Measurements from ENCODE around the gene PALLD. TPM values are rescaled to one million over a fixed set of nuclear protein-coding genes. Genes with fewer than 3 reads are reported as not detected.
A peak's percentile ranks its signal among the peaks of the same experiment; 100 is the strongest.

The PALLD gene
- total RNA-seq, 1 experiment from 2014 or later: 166 TPM

GRCh38 chr4:168643796-168644159, 146.9 kb downstream of the PALLD start:
- peaks cover 71% of the 10 kb centered on the region for H3K79me2 ChIP-seq (ENCODE audit: insufficient read depth, low read length)
- CTCF ChIA-PET: no interaction called here
- DNase-seq (ENCODE audit: low read depth, low spot score) (no peak), ATAC-seq (no peak)
- H3K36me3 ChIP-seq (ENCODE audit: control insufficient read depth in 1 of 2, insufficient read depth in 2 of 2, low read length in 2 of 2): no peaks in the 10 kb centered on the region
- H2AFZ ChIP-seq (ENCODE audit: low read depth, low read length, poor library complexity, severe bottlenecking): no peak overlapping the region
- H3K4me1 ChIP-seq (ENCODE audit: control insufficient read depth in 1 of 2, insufficient read depth in 2 of 2, low read length in 2 of 2): peaks cover 86 to 87% of the 10 kb centered on the region in 2 experiments
- no peaks in the 10 kb centered on the region for H3K9me2 ChIP-seq (ENCODE audit: insufficient read depth)
- TF ChIP-seq SIN3A (IDR thresholded peaks at IDR 0.05; ENCODE audit: low read depth) (no peak), MAX (IDR thresholded peaks at IDR 0.05) (no peak), SP1 (IDR thresholded peaks at IDR 0.05; ENCODE audit: low read depth) (no peak), EZH2phosphoT487 (IDR thresholded peaks at IDR 0.05; ENCODE audit: borderline replicate concordance) (no peak), ATF3 (IDR thresholded peaks at IDR 0.05) (no peak), CEBPB (IDR thresholded peaks at IDR 0.05; ENCODE audit: low read depth) (no peak), POLR2A (IDR thresholded peaks at IDR 0.05; ENCODE audit: borderline replicate concordance, extremely low read depth, insufficient read depth, insufficient read length) (no peak), CTCF (IDR thresholded peaks at IDR 0.05 in 2 of 3, conservative IDR thresholded peaks at IDR 0.05 in 1 of 3; ENCODE audit: borderline replicate concordance in 1 of 3, insufficient read depth in 1 of 3, low read depth in 2 of 3, low read length in 2 of 3) (no peak), JUND (IDR thresholded peaks at IDR 0.05) (no peak)
- no peak overlapping the region for H3K4me3 ChIP-seq (replicated peaks in 1 of 2; ENCODE audit: low read depth in 1 of 2, low read length in 2 of 2)
- peak overlapping the region; percentile 94 for H3K27ac ChIP-seq (ENCODE audit: low read depth, low read length)
- RAD21 ChIA-PET (ENCODE audit: low non-redundant PET in 1 of 2, low total read pairs in 2 of 2, uncharacterized antibody in 2 of 2, unreplicated experiment in 2 of 2): no interaction called here
- intact Hi-C loops (cut with micrococcal nuclease): no loop called here
- H4K20me1 ChIP-seq (ENCODE audit: insufficient read depth): no peaks in the 10 kb centered on the region
- H3K9me3 ChIP-seq (ENCODE audit: control insufficient read depth in 1 of 2, insufficient read depth in 1 of 2, low read depth in 1 of 2, low read length in 2 of 2): no peaks in the 10 kb centered on the region
- no TSS peak for BruUV-seq (replicated peaks)
- no peak overlapping the region for H3K4me2 ChIP-seq (ENCODE audit: low read length)
- POLR2A ChIA-PET: interaction anchor here (0.8 kb wide), 1 partner anchor 10 kb away, joined by 4 read pairs; no protein-coding TSS in a partner anchor
- no peaks in the 10 kb centered on the region for H3K27me3 ChIP-seq (ENCODE audit: insufficient read depth, low read length)
- no peak overlapping the region for H3K9ac ChIP-seq (ENCODE audit: low read length)
